DMS79 treated with DMSO at 0.1 percent for 48 hours (cell line): ENCODE results near the gene MS4A14.
"Not testable (repeated sequence)": the region's sequence is repeated elsewhere in the genome, so short reads cannot be mapped to it uniquely, and the experiment has no call there.

ENCODE experiments used
- DNase-seq: peaks from one replicate; lab custom pipeline; 2025; lab: John Stamatoyannopoulos, UW

MS4A14 gene, protein sequence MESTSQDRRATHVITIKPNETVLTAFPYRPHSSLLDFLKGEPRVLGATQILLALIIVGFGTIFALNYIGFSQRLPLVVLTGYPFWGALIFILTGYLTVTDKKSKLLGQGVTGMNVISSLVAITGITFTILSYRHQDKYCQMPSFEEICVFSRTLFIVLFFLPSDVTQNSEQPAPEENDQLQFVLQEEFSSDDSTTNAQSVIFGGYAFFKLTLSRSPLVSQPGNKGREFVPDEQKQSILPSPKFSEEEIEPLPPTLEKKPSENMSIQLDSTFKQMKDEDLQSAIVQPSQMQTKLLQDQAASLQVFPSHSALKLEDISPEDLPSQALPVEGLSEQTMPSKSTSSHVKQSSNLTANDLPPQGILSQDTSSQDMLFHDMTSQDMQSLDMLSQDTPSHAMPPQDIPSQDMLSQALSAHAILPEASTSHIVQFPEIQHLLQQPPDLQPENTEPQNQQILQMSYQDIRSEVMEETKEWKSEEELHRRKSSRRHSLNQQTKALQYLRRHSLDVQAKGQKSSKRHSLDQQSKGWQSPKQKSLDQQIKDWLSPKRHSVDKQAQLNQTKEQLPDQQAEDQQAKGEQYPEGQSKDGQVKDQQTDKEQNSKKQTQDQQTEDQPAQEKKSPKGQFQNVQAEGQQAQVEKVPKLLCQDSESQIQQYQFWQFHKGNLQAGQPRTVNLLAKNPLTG

DNA sequence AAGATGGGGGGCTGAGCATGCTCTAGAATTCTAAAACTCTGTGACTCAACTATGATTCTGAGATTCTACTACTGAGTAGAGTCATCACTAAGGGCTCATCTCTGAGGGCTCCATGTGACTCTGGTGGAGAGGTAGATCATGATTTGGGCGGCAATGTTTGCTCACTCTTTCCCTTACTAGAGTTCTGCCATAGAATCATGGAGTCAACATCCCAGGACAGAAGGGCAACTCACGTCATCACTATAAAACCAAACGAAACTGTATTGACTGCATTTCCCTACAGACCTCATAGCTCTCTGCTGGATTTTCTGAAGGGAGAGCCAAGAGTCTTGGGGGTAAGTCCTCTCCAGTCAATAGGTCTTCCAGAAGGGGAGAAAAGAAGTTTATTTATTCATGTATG is at the start of gene MS4A14:
TSS of gene MS4A14 (plus strand) at position 78 of the 400 bp plus-strand sequence. CDS start at position 198, 120 bp downstream.
- no peak for DNase-seq

DNA sequence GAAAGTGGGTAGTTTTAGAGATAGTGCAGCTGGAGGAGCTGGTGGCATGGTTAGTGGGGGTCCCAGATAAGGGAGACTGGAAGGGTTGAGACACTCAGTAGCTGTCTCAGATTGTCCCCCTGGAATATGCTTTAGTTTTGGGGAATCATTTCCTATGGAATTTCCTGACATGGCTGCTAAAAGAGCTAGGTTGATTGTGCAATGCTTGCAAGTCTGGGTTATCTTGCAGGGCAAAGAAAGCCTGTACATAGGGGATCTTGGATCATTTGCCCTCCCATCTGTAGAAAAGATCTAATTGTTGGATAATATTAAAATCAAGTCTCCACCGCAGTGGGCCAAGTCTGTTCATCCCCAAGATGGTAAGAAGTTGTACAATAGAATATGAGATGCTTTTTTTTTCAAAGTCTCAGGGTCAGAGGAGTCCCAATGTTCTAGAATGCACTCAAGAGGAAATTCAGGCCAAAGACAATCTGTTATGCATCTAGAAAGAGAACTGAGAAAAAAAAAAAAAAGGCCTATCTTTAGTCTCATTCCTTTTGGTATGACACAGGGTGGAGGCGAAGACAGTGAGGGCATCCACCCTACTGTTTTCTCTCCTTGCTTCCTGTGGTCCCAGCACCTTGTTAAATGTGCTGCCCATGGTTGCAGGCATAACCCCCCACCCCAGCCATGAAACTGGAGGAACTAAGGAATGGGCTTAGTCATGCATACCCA is 49.0 kb upstream of the MS4A14 start:
- no peak for DNase-seq

DNA sequence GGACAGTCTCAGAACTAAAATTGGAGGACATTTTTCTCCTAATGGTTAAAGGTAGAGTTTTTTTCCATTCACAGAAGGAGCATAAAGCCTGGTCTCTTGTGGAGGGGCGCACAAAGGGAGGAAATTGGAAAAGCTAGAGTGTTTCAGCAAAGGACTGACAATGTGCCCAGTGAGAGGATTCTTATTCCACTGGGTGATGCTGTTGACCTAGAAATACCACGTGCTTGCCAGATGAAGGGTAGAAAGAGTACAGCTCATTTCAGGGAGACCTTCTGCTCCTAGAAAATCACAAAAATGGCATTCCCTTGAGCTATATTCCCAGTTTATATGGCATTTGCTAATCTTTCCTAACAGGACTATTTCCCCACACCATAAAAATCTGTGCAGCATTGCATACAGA is 48.1 kb upstream of the MS4A14 start:
- DNase-seq = no peak

DNA sequence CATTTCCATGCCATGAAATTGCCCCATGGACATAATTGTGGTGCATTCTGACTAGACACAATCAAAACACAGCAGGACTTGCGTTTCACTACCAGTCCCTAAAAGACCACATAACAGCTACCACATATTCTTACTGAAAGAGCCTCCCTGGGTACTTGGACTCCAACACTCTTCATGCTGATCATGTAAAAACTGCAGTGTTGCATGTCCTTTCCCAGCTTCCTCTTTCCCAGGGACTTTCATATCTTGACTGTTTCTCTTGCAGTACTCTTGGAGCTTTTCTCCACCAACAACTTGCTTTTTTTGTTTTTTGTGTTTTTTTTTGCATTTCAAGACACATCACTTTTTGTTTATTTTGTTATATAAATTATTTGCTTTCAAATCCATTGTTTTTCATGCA is 46.3 kb upstream of the MS4A14 start:
- DNase-seq = no peak

DNA sequence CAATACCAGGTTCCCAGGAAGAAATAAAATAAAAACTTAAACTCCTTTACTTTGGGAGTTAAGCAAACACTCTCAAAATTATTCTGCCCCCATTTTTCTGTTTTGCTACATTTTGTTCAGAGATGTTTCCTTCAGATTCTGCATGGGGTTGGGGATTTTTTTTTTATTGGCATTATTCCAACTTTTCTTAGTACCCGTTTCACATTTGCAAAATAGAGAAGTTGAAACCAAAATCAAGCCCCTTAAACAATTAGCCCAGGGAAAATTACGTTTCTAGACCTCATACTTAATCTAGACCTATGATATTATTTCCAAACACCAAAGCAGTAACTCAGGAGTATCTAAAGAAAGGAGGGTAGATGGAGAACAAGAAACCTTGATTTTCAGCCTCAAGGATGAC is 38.5 kb upstream of the MS4A14 start:
- no peak for DNase-seq

DNA sequence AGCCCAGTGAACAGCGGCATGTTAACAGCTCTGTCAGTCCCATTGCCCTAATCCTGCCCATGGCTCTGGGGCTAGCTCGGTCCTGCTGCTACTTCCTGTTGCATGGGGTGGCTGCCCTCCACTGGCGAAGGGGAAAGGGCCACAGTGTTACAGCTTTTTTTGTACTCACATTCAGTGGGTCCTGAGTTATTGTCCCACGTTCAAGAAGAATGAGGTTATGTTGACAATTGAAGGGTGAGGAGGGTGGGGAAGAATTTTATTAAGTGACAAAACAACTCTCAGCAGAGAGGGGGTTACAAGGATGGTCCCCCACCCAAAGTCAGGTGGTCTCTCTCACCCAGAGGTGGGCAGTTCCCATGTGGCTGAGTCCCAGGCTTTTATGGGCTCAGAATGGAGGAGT is 35.6 kb upstream of the MS4A14 start:
- no peak for DNase-seq

DNA sequence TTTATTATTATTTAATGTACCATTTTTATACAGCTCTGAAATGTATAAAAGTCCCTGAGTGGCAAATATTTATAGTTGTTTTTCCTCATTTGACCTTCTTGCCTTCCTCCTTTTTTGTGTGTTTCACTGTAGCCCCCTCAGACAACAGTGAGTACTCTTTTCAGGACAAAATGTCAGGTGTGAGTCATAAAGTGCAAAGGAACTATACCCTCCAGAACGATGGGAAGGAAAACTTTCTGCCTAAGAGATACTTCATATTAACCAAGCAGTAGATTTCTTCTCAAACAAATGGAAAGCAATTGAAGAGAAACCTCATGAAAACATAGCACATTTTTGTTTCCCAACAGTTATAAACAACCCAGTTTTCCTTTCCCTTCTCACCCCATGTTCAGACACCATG is 34.0 kb upstream of the MS4A14 start:
- DNase-seq = no peak

DNA sequence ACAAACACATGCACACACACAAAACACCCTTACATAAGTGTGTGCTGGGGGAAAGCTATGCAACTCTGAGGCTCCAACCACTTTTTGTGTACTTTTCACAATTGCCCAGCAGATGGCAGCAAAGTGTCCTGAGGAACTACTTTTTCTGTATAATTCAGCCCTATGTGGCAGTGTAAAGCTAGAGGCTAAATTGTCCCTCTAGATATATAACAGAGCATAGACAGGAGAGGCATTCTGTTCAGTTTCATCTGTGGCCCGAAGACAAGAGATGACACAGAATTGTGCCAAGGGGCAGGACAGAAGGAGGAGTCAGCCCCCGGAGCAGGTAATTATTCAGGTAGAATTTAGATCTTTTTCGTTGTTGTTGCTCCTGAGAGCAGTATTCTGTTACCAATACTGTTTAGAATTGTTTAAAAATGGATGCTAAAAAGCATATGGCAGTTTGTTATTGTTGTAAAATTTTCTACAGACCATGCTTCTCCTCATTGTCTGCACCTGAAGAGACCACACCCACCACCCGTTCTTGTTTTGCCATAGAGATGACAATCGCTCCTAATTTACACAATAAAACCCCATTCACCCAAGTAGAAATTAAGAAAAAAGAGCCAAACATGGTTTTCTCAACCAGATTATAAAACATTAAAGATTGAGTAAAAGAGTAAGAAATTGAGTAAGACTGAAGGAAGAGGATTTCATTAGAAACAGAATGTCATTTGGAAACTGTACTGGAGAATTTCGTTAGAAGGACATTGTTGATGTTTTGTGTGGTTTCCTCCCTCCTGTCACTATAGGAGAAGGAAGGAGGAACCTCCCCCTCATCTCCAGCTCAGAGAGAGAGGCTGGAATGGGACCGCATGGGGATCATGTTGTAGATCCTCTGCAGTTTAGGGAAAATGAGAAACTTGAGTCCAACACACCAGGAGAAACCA is 32.5 kb upstream of the MS4A14 start:
- DNase-seq = peak; percentile 14

DNA sequence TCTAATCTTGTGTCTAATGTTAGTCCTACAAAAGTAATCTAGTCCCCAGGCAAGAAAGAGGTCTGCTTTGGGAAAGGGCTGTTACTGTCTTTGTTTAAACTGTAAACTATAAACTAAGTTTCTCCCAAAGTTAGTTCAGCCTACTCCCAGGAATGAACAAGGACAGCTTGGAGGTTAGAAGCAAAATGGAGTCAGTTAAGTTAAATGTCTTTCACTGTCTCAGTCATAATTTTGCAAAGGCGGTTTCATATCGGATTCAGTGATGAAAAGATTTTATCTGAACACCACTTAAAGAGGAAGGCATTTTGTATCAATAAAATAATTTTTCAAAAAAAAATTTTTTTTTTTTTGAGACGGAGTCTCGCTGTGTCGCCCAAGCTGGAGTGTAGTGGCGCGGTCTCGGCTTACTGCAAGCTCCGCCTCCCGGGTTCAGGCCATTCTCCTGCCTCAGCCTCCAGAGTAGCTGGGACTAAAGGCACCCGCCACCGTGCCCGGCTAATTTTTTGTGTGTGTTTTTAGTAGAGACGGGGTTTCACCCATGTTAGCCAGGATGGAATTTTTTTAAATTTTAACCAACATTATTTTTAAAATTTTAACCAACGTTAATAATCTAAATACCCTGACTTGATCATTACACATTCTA is 29.9 kb upstream of the MS4A14 start:
- DNase-seq = not testable (repeated sequence)

DNA sequence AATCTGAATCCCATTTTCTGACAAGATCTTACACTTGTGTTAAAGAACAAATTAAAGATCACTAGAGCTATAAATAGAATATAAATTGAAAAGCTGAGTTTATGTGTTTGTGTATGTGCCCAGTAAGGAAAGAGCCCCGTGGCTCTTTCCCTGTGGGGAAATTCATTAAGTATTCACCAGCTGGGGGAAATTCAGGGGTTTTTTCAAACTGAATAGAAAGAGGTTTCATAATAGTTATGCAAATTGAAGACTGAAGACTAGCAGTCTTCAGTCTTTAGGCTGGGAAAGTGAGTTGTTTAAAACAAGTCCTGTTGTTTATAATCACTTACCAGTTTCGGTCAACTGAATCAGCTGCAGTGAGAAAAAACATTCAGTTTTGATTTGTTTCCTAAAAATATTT is 29.2 kb upstream of the MS4A14 start:
- DNase-seq = no peak

DNA sequence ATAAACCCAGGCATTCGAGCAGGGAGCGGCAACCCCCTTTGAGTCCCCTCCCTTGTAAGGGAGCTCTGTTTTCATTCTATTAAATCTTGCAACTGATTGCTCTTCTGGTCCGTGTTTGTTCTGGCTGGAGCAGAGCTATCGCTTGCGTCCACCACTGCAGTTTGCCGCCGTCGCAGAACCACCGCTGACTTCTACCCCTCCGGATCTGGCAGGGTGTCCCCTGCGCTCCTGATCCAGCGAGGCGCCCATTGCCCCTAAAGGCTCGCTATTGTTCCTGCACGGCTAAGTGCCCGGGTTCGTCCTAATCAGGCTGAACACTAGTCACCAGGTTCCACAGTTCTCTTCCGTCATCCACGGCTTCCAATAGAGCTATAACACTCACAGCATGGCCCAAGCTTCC is 28.4 kb upstream of the MS4A14 start:
- no peak for DNase-seq

DNA sequence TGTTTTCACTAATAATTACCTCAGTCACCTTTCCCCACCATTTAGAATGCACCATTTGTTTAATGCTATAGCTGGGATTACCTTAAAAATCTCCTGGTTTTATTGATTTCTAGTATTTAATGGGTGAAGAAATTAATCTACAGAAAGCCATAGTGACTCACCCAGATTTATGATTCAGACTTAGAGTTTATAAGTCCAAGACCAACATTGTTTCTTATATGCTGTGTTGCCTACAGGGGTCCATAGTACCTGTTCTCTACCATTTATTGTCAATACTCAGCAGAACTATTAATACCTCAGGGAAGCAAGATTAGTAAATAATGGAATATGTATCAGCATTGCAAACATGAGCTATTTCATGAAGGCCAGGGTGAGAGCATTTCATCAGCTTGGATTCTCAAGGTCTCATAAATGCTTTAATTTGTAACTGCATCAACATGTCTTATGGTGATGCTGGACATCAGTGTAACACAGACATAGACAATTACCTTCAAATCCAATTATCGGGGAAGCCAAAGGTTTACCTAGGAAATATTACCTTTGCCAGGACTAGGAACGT is 25.9 kb upstream of the MS4A14 start:
- DNase-seq = peak; percentile 17

DNA sequence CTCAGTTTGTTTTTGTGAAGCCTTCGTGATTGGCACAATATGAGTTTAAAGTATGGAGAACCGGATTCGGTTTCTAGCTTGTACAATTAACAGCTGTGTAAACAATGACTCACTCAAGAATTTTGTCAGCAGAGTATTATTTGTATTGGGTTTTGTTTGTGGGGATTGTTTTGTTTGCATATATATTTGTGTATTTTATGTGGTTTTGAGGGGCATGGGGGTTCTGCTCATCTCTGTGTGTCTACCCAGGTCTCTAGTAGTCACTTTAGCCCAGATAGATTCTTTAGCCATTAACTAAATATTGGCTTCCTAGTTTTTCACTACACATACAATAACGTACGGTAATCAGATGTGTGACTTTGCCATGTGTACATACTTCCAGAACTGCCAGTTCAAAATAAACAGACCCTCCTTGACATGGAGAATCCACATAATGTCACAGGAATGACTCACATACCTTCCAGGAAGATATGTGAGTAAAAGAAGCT is 25.4 kb upstream of the MS4A14 start:
- peak; percentile 44 for DNase-seq

DNA sequence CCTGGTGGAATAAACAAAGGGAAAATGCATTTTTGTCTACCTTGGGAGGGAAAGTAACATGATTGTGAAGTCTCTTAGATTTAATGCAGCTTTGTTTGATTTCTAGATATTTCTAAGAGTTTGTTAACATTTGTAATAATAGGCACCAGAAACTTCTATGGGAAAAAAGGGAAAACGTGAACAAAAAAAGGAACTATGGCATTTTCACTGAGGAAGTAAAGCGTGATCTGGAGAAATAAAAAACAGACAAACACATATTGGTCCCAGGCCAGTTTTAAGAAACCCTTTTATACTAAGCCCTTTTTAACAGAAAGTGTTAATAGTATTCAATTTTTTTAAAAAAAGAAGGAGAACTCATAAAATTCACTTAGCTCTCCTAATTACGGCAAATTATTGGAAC is 24.9 kb upstream of the MS4A14 start:
- no peak for DNase-seq

DNA sequence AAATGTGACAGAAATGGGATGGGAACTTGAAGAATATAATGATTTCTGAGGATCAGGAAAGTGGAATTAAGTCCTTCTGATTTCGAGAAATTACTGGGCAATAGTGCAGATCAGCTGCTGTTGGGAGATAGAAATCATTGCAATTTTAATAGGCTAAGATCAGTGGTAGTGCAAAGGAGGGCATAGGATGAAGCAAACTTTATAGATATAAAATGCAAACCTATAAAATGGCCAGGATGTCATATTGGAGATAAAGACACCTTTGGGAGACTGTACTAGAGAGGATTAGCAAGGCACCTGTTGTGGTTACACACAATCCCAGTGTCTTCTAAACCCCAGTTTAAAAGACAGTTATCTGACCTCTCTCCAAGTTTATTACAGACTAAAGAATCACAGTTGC is 24.4 kb upstream of the MS4A14 start:
- no peak for DNase-seq

DNA sequence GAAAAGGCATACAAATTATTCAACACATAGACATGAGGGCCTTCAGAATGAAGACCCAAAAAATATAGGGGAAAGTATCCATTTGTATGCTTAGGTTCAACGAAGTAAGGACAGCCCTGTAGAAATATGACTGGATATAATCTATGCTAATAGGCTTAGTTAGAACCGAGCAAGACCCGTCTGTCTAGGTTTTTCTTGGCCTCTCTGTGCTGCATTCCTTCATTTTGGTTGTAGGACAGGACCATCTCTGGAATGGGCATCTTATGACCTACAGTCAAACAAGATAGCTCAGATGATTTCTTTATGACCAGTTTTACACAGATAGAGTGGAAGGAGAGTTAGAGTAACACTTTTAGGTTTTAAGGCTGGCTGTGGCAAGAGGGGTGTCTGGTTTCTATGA is 23.5 kb upstream of the MS4A14 start:
- DNase-seq = no peak

DNA sequence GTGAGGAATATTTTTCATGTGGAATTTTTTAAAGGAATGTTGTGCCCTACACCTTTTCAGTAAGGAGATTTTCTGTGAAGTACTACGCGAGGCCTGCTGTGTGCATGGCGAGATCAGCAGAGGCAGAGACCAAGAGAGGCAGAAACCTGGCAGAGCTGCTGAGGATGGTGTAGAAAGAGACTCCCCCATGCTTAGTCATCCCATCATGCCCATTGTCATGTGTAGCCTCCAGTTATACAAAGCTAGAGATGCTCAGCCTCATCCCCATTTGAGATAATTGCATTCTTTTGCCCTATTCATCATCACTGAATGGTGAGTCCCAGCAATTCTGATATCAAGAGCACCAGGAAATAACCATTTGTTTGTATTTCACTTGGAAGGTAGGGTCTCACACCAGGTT is 20.9 kb upstream of the MS4A14 start:
- no peak for DNase-seq

DNA sequence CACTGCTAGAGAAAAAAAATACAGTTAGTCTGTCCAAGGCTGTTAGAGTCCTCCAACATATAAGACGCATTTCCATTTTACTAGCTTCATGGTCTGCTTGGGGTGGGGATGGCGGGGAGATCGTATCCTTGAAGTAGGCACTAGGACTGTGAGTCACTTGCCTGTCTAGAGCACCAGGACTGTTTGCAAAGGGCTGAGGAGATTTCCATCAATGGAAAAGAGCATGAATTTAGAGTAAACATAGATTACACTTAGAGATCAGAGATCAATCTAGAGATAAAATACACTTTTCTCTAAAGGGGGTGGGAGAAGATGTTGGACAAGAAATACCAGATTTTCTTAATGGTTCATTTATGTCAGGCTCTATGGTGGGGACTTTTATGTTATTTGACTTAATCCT is 19.7 kb upstream of the MS4A14 start:
- DNase-seq = no peak

DNA sequence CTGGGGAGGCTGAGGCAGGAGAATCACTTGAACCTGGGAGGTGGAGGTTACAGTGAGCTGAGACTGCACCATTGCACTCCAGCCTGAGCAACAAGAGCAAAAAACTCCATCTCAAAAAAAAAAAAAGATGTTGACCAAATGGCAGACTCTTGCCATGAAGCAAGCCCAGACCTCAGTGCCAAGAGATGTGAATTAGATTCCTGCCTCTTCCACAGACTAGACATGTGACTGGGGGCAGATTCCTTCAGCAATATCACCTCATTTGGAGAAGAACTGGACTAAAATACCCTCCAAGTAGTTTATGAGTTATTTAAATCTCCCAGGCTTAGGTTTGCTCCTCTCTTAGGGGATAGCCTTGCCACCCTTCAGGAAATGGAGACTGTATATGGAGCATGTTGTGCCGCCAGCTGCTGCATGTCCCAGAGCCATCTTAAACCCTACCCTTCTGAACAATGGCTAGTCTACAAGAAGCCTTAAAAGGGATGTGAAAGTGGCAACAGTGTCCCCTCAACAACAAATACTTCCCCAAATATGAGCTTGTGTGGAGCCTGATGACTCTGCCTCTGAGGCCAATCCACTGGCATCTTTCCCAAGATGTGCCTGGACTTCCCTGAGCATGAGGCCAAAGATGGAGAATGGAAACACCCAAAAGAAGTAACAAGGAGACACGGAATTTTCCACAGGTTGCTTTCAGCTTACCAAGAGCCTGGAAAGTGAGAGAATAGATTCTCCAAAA is 18.7 kb upstream of the MS4A14 start:
- DNase-seq = no peak

DNA sequence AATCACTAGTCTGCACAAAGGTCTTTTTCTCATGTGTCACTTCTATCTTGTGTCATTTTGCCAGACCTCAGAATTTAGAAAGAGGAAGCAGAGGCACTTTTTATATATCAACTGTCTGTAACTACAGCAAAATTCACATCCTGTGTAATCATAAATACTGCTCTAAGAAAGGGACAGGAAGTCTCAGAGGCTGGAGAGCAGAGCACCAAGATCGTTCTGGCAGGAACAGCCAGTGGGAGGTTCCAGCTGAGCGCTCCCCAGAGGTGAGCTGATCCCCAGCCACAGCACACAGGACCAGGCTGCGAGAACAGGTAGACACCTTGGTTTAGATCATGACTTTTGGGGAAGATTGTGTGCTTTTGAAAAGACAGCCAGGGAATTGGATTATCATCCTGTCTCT is 17.9 kb upstream of the MS4A14 start, which contains the start of gene MS4A7:
TSS of gene MS4A7 (plus strand) at position 179 of the 400 bp plus-strand sequence. CDS start 4,610 bp downstream, outside the sequence.
- no peak for DNase-seq
